Neutrophil (primary cell): ENCODE measurements around the gene MAPK14.

ENCODE experiments used
- H3K27ac ChIP-seq: fragments of 200-600 bp; sonication (generic); 2 replicates; pipeline ENCODE4 v1.5.1; 2016; ENCODE audit warnings: mild to moderate bottlenecking, moderate library complexity
- H3K27me3 ChIP-seq: fragments of 200-600 bp; sonication (generic); 2 replicates; pipeline ENCODE4 v1.6.0; 2016; ENCODE audit warnings: mild to moderate bottlenecking
- H3K36me3 ChIP-seq: fragments of 200-600 bp; sonication (generic); 2 replicates; pipeline ENCODE4 v1.5.1; 2017
- H3K4me1 ChIP-seq, 2 experiments: fragments of 200-600 bp in 1 of 2; sonication (generic) in 1 of 2; 1 replicate in 1 of 2; 2 replicates in 1 of 2; pipeline versions ENCODE4 v1.5.1 to v1.6.1; 2013 to 2016; ENCODE audit warnings: low read depth in 1 of 2, low read length in 1 of 2, mild to moderate bottlenecking in 1 of 2, moderate library complexity in 1 of 2; ENCODE audit not compliant: control insufficient read depth in 1 of 2, insufficient read depth in 1 of 2
- H3K4me3 ChIP-seq, 2 experiments: fragments of 200-600 bp in 1 of 2; sonication (generic) in 1 of 2; 1 replicate in 1 of 2; 2 replicates in 1 of 2; pipeline ENCODE4 v1.5.1; 2013 to 2016; ENCODE audit warnings: low read depth in 1 of 2, low read length in 1 of 2, mild to moderate bottlenecking in 1 of 2, moderate library complexity in 1 of 2
- H3K9me3 ChIP-seq: fragments of 200-600 bp; sonication (generic); 2 replicates; pipeline ENCODE4 v1.5.1; 2016
- TF ChIP-seq, protein P1 (sequence below): fragments of 200-600 bp; sonication (generic); IDR thresholded peaks from 2 replicates; pipeline ENCODE4 v1.5.1; 2016; ENCODE audit warnings: antibody characterized with exemption

The MAPK14 gene

DNA sequence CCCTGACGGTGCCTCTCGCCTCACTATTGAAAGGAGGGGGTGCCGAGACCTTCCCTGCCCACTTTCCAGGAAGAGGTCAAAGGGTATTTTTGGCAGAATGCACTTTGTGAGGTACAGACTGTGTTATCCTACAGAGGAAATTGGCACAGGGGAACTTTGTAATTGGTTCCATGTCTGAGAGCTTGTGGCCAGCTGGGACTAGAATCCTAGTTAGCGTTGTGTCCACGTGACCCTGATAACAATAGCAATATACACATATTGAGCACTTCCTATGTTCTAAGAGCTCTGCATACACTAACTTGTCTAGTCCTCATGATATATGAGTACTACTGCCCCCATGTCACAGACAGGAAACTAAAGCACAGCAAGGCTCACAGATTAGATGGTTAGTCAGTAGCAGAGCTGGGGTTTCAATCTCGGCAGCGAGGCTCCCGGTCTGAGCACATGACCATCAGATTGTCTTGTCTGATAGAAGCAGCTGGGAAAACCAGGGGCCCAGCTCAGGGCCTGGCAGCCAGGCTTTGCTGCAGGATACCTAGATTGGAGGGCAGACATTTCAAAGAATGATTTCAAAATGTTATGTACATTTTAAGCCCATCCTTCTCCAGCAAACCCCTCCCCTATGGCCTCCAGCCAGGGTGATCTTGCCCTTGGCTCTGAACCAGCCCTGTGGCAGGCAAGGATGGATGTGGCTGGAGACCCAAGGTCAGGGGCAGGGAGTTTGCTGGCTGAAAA, 104.1 kb downstream of the MAPK14 start:
- no peaks in the 10 kb centered on the region for H3K9me3 ChIP-seq
- peak overlapping the region; percentile 77 to 82 for H3K4me3 ChIP-seq
- TF ChIP-seq, protein P1, sequence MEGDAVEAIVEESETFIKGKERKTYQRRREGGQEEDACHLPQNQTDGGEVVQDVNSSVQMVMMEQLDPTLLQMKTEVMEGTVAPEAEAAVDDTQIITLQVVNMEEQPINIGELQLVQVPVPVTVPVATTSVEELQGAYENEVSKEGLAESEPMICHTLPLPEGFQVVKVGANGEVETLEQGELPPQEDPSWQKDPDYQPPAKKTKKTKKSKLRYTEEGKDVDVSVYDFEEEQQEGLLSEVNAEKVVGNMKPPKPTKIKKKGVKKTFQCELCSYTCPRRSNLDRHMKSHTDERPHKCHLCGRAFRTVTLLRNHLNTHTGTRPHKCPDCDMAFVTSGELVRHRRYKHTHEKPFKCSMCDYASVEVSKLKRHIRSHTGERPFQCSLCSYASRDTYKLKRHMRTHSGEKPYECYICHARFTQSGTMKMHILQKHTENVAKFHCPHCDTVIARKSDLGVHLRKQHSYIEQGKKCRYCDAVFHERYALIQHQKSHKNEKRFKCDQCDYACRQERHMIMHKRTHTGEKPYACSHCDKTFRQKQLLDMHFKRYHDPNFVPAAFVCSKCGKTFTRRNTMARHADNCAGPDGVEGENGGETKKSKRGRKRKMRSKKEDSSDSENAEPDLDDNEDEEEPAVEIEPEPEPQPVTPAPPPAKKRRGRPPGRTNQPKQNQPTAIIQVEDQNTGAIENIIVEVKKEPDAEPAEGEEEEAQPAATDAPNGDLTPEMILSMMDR, result no peak
- peaks cover 61 to 62% of the 10 kb centered on the region in 2 experiments for H3K4me1 ChIP-seq
- H3K27ac ChIP-seq, result peak overlapping the region; percentile 96
- H3K27me3 ChIP-seq, result no peaks in the 10 kb centered on the region
- H3K36me3 ChIP-seq, result peaks cover 44% of the 10 kb centered on the region

DNA sequence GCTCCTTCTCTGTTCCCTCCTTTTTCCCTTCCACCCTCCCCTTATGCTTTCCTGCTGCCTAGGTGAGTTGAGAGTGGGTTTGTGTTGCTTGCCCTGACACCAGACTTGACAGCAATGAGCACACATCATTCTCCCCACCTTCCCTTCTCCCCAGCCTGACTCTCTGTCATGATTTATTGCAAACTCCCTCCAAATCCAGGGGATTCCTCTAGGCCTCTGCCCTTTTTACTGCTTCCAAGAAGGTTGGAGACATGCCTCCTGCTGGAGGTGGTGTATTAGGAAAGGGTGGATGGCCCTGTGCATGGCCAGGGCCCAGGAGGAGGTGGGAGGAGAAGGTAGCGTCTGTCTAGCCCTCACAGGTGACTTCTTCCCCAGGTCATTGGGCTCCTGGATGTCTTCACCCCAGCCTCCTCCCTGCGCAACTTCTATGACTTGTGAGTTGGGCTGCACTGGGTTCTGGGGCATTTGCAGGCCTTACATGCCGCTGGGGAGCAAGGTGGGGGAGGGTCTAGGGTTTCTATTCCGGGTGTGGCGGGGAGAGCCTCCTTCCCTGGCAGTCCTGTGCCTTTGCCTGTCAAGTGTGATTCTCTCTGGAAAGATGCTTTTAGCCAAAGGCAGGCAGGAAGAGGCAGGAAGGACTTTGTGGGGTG, 104.8 kb downstream of the MAPK14 start:
- H3K4me3 ChIP-seq, result peak overlapping the region; percentile 77 to 82
- H3K4me1 ChIP-seq, result peaks cover 54 to 55% of the 10 kb centered on the region in 2 experiments
- no peaks in the 10 kb centered on the region for H3K9me3 ChIP-seq
- H3K27ac ChIP-seq, result peak overlapping the region; percentile 13
- peaks cover 51% of the 10 kb centered on the region for H3K36me3 ChIP-seq
- TF ChIP-seq, protein P1, result no peak
- no peaks in the 10 kb centered on the region for H3K27me3 ChIP-seq

DNA sequence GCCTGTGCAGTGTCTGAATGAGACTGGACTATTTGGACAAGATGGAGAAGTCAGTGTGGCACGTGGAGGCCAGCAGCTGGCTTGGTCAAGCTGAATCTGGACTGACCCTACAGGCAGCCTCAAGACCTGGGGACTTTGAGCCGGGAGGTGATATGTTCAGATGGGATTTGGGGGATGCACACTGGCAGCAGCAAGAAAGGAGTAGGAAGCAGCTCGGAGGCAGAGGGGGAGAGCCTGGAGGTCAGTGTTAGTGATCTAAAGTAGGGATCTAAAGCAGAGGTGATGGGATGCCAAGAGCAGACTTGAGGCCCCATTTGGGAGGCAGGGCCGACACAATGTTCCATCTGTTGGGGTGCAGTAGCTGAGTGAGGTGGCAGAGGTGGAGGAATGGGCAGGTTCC, 105.5 kb downstream of the MAPK14 start:
- no peaks in the 10 kb centered on the region for H3K27me3 ChIP-seq
- no peak overlapping the region for H3K4me3 ChIP-seq
- peaks cover 58% of the 10 kb centered on the region for H3K36me3 ChIP-seq
- no peaks in the 10 kb centered on the region for H3K9me3 ChIP-seq
- H3K27ac ChIP-seq, result no peak overlapping the region
- TF ChIP-seq, protein P1, result no peak
- peaks cover 46 to 47% of the 10 kb centered on the region in 2 experiments for H3K4me1 ChIP-seq

DNA sequence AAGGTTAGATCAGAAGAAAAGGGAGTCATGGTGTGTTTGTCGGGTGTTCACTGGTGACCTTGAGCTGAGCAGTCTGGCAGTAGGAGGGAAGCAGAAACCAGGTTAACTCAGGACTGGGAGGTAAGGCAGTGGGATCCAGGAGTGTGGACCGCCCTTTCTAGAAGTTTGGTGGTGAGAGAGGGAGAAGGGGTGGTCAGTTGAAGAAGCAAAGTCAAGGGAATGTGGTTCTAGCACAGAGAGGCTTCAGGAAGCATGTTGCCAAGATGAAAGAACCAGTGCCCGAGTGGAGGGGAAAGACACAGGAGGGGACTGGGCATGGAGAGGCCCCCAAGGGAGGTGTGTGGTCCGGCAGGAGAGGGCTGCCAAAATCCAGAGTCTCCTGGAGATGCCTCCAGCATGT, 106.3 kb downstream of the MAPK14 start:
- TF ChIP-seq, protein P1, result no peak
- H3K4me1 ChIP-seq, result peaks cover 38 to 40% of the 10 kb centered on the region in 2 experiments
- H3K27me3 ChIP-seq, result no peaks in the 10 kb centered on the region
- H3K36me3 ChIP-seq, result peaks cover 66% of the 10 kb centered on the region
- H3K27ac ChIP-seq, result no peak overlapping the region
- H3K9me3 ChIP-seq, result no peaks in the 10 kb centered on the region
- H3K4me3 ChIP-seq, result no peak overlapping the region

DNA sequence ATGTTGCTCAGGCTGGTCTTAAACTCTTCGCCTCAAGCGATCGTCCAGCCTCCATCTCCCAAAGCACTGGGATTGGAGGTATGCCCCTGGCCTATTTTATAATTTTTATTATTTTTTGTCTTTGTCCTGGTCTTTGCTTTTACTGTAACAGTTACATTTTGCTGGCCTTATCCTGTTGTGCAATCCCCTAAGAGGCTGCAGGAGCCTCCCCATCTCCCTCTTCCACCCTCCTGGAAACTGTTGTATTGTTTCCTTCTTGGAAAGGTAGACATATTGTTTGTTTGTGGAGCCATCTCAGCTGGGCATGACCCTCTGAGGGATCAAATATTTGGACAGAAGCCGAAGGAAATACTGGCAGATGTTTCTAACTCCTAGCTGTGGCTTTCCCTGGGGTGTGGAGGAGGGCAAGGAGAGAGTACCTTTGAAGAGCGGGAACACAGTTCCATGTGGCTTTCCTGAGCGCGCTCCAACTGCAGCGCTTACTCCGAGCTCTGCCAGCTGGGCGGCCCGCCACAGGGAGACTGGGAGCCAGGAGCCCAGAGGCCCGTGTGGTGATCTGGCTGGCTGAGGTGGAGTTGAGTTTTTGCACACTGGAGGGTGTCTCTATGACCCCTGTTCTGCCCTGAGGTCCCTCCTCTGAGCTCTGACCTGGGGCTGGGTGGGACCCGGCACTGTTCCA, 107.6 kb downstream of the MAPK14 start:
- no peak overlapping the region for H3K4me3 ChIP-seq
- TF ChIP-seq, protein P1, result no peak
- H3K27ac ChIP-seq, result no peak overlapping the region
- H3K4me1 ChIP-seq, result peaks cover 27 to 33% of the 10 kb centered on the region in 2 experiments
- H3K9me3 ChIP-seq, result no peaks in the 10 kb centered on the region
- no peaks in the 10 kb centered on the region for H3K27me3 ChIP-seq
- peaks cover 79% of the 10 kb centered on the region for H3K36me3 ChIP-seq
